ENCODE data around the gene SFMBT1.

GRCh38 chr3:52983336-52983807, 62.5 kb downstream of the SFMBT1 start:
- TF ChIP-seq MAZ (CRISPR knock-in tag; conservative IDR thresholded peaks at IDR 0.05 in 1 of 2, IDR thresholded peaks at IDR 0.05 in 1 of 2) = no peak
- no peak for TF ChIP-seq ZFX (CRISPR knock-in tag; IDR thresholded peaks at IDR 0.05)
- TF ChIP-seq ZBTB49 (CRISPR knock-in tag; IDR thresholded peaks at IDR 0.05; ENCODE audit: borderline replicate concordance) = no peak
- no peak for TF ChIP-seq PTRF (tag; IDR thresholded peaks at IDR 0.05)

Measured in K562 (cell line).